Uterus (tissue), 2 donors: ENCODE measurements around the gene SIRT6.
"Not testable (repeated sequence)": the region's sequence is repeated elsewhere in the genome, so short reads cannot be mapped to it uniquely, and the experiment has no call there.

Experiments used
- POLR2A ChIP-seq, 2 donors: fragments of 450-650 bp; IDR thresholded peaks; one replicate each; pipeline ENCODE4 v1.6.1; 2016; ENCODE audit warnings: antibody characterized with exemption in 2 of 2, mild to moderate bottlenecking in 1 of 2, moderate library complexity in 1 of 2
- TF ChIP-seq, protein P1 (sequence below), 4 experiments: fragments of 200-600 bp in 2 of 4; fragments of 450-650 bp in 2 of 4; sonication (generic) in 2 of 4; IDR thresholded peaks; one replicate each; pipeline ENCODE4 v1.5.1; 2016 to 2019; ENCODE audit warnings: antibody characterized with exemption in 4 of 4, mild to moderate bottlenecking in 2 of 4, moderate library complexity in 1 of 4

DNA sequence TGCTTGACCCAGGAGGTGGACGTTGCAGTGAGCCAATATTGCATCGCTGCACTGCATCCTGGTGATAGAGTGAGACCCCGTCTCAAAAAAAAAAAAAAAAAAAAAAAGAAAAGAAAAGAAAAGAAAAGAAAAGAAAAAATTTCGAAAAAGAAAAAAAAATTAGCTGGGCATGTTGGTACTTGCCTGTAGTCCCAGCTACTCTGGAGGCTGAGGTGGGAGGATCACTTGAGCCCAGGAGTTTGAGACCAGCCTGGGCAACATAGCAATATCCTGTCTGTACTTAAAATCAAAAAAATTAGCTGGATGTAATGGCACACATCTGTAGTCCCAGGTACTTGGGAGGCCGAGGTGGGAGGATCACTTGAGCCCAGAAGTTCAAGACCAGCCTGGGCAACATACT, 49.8 kb upstream of the SIRT6 start:
- TF ChIP-seq, protein P1, sequence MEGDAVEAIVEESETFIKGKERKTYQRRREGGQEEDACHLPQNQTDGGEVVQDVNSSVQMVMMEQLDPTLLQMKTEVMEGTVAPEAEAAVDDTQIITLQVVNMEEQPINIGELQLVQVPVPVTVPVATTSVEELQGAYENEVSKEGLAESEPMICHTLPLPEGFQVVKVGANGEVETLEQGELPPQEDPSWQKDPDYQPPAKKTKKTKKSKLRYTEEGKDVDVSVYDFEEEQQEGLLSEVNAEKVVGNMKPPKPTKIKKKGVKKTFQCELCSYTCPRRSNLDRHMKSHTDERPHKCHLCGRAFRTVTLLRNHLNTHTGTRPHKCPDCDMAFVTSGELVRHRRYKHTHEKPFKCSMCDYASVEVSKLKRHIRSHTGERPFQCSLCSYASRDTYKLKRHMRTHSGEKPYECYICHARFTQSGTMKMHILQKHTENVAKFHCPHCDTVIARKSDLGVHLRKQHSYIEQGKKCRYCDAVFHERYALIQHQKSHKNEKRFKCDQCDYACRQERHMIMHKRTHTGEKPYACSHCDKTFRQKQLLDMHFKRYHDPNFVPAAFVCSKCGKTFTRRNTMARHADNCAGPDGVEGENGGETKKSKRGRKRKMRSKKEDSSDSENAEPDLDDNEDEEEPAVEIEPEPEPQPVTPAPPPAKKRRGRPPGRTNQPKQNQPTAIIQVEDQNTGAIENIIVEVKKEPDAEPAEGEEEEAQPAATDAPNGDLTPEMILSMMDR (IDR thresholded peaks at IDR 0.05): not testable (repeated sequence)
- TF ChIP-seq POLR2A (IDR thresholded peaks at IDR 0.05): not testable (repeated sequence)
